Mesendoderm (in vitro differentiated cells): ENCODE data around the gene SLC25A42.

ENCODE experiments used
- DNase-seq: peaks from one replicate; pipeline ENCODE4 v3.0.0; 2013
- H2AK5ac ChIP-seq: 2 replicates; pipeline ENCODE4 v1.6.1; 2013; ENCODE audit warnings: low read length, inconsistent platforms
- H2BK120ac ChIP-seq: 2 replicates; pipeline ENCODE4 v1.6.1; 2013; ENCODE audit warnings: low read depth, mild to moderate bottlenecking, low read length, moderate library complexity, mixed read lengths
- H2BK15ac ChIP-seq: replicated peaks from 2 replicates; pipeline ENCODE4 v1.6.1; 2013; ENCODE audit warnings: low read depth, mild to moderate bottlenecking, moderate library complexity
- H2BK5ac ChIP-seq: 2 replicates; pipeline ENCODE4 v1.6.1; 2013; ENCODE audit warnings: low read length, inconsistent platforms
- H3K18ac ChIP-seq: 2 replicates; pipeline ENCODE4 v1.6.1; 2013; ENCODE audit warnings: mild to moderate bottlenecking, low read length, mixed read lengths
- H3K23ac ChIP-seq: one replicate; pipeline ENCODE4 v1.6.1; 2013; ENCODE audit warnings: low read length
- H3K27ac ChIP-seq: 2 replicates; pipeline ENCODE4 v1.5.1; 2013; ENCODE audit warnings: low read depth, mild to moderate bottlenecking, inconsistent platforms, low read length, moderate library complexity
- H3K27me3 ChIP-seq: 2 replicates; pipeline ENCODE4 v1.6.1; 2013; ENCODE audit warnings: low read length, control low read depth, mild to moderate bottlenecking, inconsistent platforms; ENCODE audit not compliant: insufficient read depth, poor library complexity
- H3K36me3 ChIP-seq: 2 replicates; pipeline ENCODE4 v1.6.1; 2013; ENCODE audit warnings: low read length, inconsistent platforms; ENCODE audit not compliant: control insufficient read depth, insufficient read depth
- H3K4ac ChIP-seq: one replicate; pipeline ENCODE4 v1.6.1; 2013; ENCODE audit warnings: low read depth, mild to moderate bottlenecking, low read length, moderate library complexity
- H3K4me1 ChIP-seq: 2 replicates; pipeline ENCODE4 v1.6.1; 2013; ENCODE audit warnings: low read depth, low read length, inconsistent platforms; ENCODE audit not compliant: control insufficient read depth
- H3K4me2 ChIP-seq: 2 replicates; pipeline ENCODE4 v1.6.1; 2013; ENCODE audit warnings: low read length
- H3K4me3 ChIP-seq: 2 replicates; pipeline ENCODE4 v1.5.1; 2013; ENCODE audit warnings: mild to moderate bottlenecking, low read length
- H3K56ac ChIP-seq: one replicate; pipeline ENCODE4 v1.6.1; 2013; ENCODE audit warnings: low read length
- H3K79me1 ChIP-seq: 2 replicates; pipeline ENCODE4 v1.6.1; 2013; ENCODE audit warnings: low read length, inconsistent platforms
- H3K79me2 ChIP-seq: 2 replicates; pipeline ENCODE4 v1.6.1; 2013; ENCODE audit warnings: mild to moderate bottlenecking, low read length; ENCODE audit not compliant: control insufficient read depth, insufficient read depth
- H3K9ac ChIP-seq: 2 replicates; pipeline ENCODE4 v1.6.1; 2013; ENCODE audit warnings: low read length, inconsistent platforms
- H4K5ac ChIP-seq: one replicate; pipeline ENCODE4 v1.6.1; 2013; ENCODE audit warnings: low read length
- H4K8ac ChIP-seq: one replicate; pipeline ENCODE4 v1.6.1; 2013; ENCODE audit warnings: low read depth, mild to moderate bottlenecking, control low read depth, low read length, moderate library complexity
- WGBS: extraction: QIAGEN DNeasy Blood & Tissue Kit; methylation state at CpG from one replicate; pipeline ENCODE4 v1.1.7; 2013; ENCODE audit warnings: low lambda C conversion rate, missing lambda C conversion rate; ENCODE audit not compliant: insufficient coverage; ENCODE audit errors: extremely low coverage; 5-methylcytosine and 5-hydroxymethylcytosine counted together

SLC25A42 gene

DNA sequence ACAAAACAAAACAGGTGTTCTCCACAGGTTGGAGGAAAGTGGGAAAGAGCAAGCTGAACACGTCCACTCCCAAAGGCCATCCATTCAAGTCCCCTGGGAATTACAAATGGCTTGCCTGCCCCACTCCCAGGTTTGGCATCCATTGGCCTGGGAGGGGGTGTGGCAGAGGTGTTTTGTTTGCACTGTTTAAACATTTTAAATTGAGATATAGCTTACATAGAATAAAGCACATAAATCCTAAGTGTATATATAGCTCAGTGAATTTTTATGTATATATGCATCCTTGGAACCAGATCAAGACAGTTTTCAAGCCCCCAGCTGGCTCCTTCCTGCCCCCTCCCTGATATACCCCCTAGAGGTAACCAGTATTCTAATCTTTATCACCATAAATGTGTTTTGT lies 12.7 kb downstream of the SLC25A42 start:
- H3K4me1 ChIP-seq = no peaks in the 10 kb centered on the region
- H3K27ac ChIP-seq = no peak overlapping the region
- H3K79me1 ChIP-seq = no peaks in the 10 kb centered on the region
- H3K18ac ChIP-seq = no peak overlapping the region
- WGBS = no CpG with 5 or more reads among the region's 1 CpG
- H2AK5ac ChIP-seq = no peak overlapping the region
- H3K36me3 ChIP-seq = no peaks in the 10 kb centered on the region
- no peaks in the 10 kb centered on the region for H3K27me3 ChIP-seq
- H3K4me3 ChIP-seq = no peak overlapping the region
- H4K8ac ChIP-seq = no peak overlapping the region
- H3K9ac ChIP-seq = no peak overlapping the region
- H3K56ac ChIP-seq = no peak overlapping the region
- no peaks in the 10 kb centered on the region for H3K79me2 ChIP-seq
- no peak overlapping the region for H2BK5ac ChIP-seq
- H3K4ac ChIP-seq = no peak overlapping the region
- H3K4me2 ChIP-seq = no peak overlapping the region
- no peak for DNase-seq
- H2BK15ac ChIP-seq = no peak overlapping the region
- H2BK120ac ChIP-seq = no peak overlapping the region
- no peak overlapping the region for H3K23ac ChIP-seq
- no peak overlapping the region for H4K5ac ChIP-seq

DNA sequence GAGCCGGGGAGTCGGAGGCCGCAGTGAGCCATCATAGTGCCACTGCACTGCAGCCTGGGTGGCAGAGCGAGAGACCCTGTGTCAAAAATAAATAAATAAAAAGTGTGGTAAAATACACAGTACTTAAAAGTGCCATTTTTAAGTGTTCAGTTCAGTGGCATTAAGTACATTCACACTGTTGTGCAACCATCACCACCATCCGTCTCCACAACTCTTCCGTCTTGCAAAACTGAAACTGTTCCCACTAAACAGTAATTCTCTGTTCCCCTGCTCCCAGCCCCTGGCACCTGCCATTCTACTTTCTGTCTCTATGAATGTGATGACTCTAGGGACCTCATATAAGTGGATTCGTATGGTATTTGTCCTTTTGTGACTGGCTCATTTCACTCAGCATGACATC lies 13.3 kb downstream of the SLC25A42 start:
- Histone ChIP-seq H2BK120ac (no peak overlapping the region), H2BK5ac (no peak overlapping the region), H3K27ac (no peak overlapping the region), H3K79me2 (no peaks in the 10 kb centered on the region), H3K4me3 (no peak overlapping the region), H3K27me3 (no peaks in the 10 kb centered on the region), H3K9ac (no peak overlapping the region), H2AK5ac (no peak overlapping the region), H3K79me1 (no peaks in the 10 kb centered on the region), H3K23ac (no peak overlapping the region), H3K4me1 (no peaks in the 10 kb centered on the region), H3K36me3 (no peaks in the 10 kb centered on the region), H4K5ac (no peak overlapping the region), H2BK15ac (no peak overlapping the region), H3K56ac (no peak overlapping the region), H3K4ac (no peak overlapping the region), H3K4me2 (no peak overlapping the region), H4K8ac (no peak overlapping the region), H3K18ac (no peak overlapping the region)
- WGBS = no CpG with 5 or more reads among the region's 7 CpGs
- no peak for DNase-seq

DNA sequence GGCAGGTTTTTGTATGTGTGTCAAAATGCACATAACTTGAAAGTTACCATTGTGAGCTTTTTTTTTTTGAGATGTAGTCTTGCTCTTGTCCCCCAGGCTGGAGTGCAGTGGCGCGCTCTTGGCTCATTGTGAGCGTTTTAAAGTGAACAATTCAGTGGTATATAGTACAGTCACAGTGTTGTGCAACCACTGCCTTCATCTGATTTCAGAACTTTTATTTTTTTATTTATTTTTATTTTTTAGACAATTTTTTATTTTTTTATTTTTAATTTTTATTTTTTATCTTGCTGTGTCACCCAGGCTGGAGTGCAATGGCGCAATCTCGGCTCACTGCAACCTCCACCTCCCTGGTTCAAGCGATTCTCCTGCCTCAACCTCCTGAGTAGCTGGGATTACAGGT lies 15.0 kb downstream of the SLC25A42 start:
- no peak overlapping the region for H3K56ac ChIP-seq
- H3K23ac ChIP-seq = no peak overlapping the region
- DNase-seq = no peak
- no peaks in the 10 kb centered on the region for H3K4me1 ChIP-seq
- H3K79me1 ChIP-seq = no peaks in the 10 kb centered on the region
- H3K27me3 ChIP-seq = no peaks in the 10 kb centered on the region
- no peak overlapping the region for H2BK15ac ChIP-seq
- H3K4me2 ChIP-seq = no peak overlapping the region
- H2AK5ac ChIP-seq = no peak overlapping the region
- H4K8ac ChIP-seq = no peak overlapping the region
- H2BK5ac ChIP-seq = no peak overlapping the region
- H3K79me2 ChIP-seq = no peaks in the 10 kb centered on the region
- H3K4me3 ChIP-seq = no peak overlapping the region
- no peak overlapping the region for H3K4ac ChIP-seq
- WGBS = no CpG with 5 or more reads among the region's 6 CpGs
- H3K9ac ChIP-seq = no peak overlapping the region
- H3K36me3 ChIP-seq = no peaks in the 10 kb centered on the region
- no peak overlapping the region for H3K27ac ChIP-seq
- no peak overlapping the region for H2BK120ac ChIP-seq
- no peak overlapping the region for H4K5ac ChIP-seq
- H3K18ac ChIP-seq = no peak overlapping the region

DNA sequence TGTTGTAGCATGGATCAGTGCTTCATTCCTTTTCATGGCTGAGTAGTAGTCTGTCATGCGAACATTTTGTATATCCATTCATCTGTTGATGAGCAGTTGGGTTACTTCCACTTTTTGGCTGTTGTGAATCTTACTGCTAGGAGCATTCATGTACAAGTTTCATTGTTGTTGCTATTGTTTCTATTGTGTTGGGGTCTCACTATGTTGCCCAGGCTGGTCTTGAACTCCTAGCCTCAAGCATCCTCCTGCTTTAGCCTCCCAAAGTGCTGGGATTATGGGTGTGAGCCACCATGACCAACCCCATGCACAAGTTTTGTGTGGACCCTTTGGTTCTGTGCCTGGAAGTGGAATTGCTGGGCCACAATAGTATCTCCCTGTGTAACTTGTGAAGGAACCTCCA lies 15.8 kb downstream of the SLC25A42 start:
- no peak for DNase-seq
- H3K23ac ChIP-seq = no peak overlapping the region
- H3K27me3 ChIP-seq = no peaks in the 10 kb centered on the region
- H3K4me2 ChIP-seq = no peak overlapping the region
- no peaks in the 10 kb centered on the region for H3K79me2 ChIP-seq
- no peak overlapping the region for H4K5ac ChIP-seq
- H2BK15ac ChIP-seq = no peak overlapping the region
- no peak overlapping the region for H3K9ac ChIP-seq
- H4K8ac ChIP-seq = no peak overlapping the region
- no peak overlapping the region for H2BK5ac ChIP-seq
- no CpG with 5 or more reads among the region's 1 CpG for WGBS
- no peaks in the 10 kb centered on the region for H3K36me3 ChIP-seq
- no peak overlapping the region for H3K4me3 ChIP-seq
- no peak overlapping the region for H3K18ac ChIP-seq
- H3K79me1 ChIP-seq = no peaks in the 10 kb centered on the region
- H3K4me1 ChIP-seq = no peaks in the 10 kb centered on the region
- H2BK120ac ChIP-seq = no peak overlapping the region
- H2AK5ac ChIP-seq = no peak overlapping the region
- no peak overlapping the region for H3K4ac ChIP-seq
- H3K56ac ChIP-seq = no peak overlapping the region
- no peak overlapping the region for H3K27ac ChIP-seq

DNA sequence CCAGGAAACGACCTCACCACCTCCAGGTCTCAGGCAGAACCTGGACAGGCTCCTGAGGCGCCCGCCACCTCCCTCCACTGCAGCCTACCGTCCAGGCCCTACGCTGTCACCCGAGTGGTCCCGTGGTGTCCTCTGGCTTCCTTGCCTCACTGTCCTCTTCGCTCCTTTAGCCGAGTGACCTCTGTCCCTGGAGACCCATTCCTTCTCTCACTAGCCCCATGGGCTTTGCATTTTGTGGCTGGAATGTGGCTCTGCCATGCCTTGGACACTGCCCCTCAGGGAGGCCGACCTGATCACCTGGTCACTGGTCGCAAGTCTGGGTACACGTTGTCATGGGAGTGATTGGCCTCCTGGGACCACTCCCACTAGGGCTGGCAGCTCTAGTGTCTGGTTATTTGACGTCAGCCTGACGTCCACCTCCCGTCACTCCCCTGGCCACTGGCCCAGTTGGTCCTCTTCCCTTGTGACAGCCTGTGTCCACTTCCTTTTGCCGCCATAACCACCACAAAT lies 17.9 kb downstream of the SLC25A42 start:
- Histone ChIP-seq H2BK5ac (no peak overlapping the region), H3K4ac (no peak overlapping the region), H3K36me3 (no peaks in the 10 kb centered on the region), H3K4me1 (no peaks in the 10 kb centered on the region), H3K4me3 (no peak overlapping the region), H3K9ac (no peak overlapping the region), H3K18ac (no peak overlapping the region), H3K56ac (no peak overlapping the region), H3K79me2 (no peaks in the 10 kb centered on the region), H3K79me1 (no peaks in the 10 kb centered on the region), H3K27ac (no peak overlapping the region), H2BK15ac (no peak overlapping the region), H4K8ac (no peak overlapping the region), H2BK120ac (no peak overlapping the region), H3K27me3 (no peaks in the 10 kb centered on the region), H3K4me2 (no peak overlapping the region), H3K23ac (no peak overlapping the region), H2AK5ac (no peak overlapping the region), H4K5ac (no peak overlapping the region)
- DNase-seq = no peak
- WGBS = no CpG with 5 or more reads among the region's 16 CpGs

DNA sequence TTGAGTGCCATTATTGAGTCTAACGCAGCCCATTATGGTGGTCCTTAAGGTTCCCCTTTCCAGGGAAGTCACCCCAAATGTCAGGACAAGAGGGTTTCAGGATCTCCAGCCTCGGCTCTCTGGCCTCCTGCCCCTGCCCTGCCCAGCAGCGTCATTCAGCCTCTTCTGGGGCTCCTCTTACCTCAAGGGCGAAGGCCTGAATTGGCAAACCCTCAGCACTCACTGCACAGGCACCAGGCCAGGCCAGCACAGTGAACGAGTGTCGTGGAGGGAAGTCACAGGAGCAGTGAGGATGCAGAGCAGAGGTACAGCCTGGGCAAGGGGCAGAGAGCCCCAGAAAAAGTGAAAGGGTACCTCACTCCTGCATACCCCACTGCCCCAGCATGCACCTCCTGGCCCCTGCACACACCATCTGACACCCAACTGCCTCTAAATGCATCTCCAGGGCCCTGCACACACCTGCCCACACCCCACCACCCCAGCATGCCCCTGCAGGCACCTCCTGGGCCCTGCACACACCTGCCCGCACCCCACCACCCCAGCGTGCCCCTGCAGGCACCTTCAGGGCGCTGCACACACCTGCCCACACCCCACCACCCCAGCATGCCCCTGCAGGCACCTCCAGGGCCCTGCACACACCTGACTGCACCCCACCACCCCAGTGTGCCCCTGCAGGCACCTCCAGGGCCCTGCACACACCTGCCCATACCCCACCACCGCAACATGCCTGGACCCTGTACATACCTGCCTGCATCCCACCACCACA lies 19.8 kb downstream of the SLC25A42 start:
- H3K56ac ChIP-seq = no peak overlapping the region
- no peaks in the 10 kb centered on the region for H3K36me3 ChIP-seq
- H3K9ac ChIP-seq = no peak overlapping the region
- no peak overlapping the region for H4K8ac ChIP-seq
- H2AK5ac ChIP-seq = no peak overlapping the region
- H3K79me1 ChIP-seq = no peaks in the 10 kb centered on the region
- H3K18ac ChIP-seq = no peak overlapping the region
- H3K4me3 ChIP-seq = no peak overlapping the region
- no peak overlapping the region for H3K23ac ChIP-seq
- H2BK120ac ChIP-seq = no peak overlapping the region
- H4K5ac ChIP-seq = no peak overlapping the region
- H2BK5ac ChIP-seq = no peak overlapping the region
- H3K4me2 ChIP-seq = no peak overlapping the region
- no peak for DNase-seq
- no peak overlapping the region for H3K4ac ChIP-seq
- no peaks in the 10 kb centered on the region for H3K79me2 ChIP-seq
- no CpG with 5 or more reads among the region's 10 CpGs for WGBS
- H3K27me3 ChIP-seq = no peaks in the 10 kb centered on the region
- no peak overlapping the region for H2BK15ac ChIP-seq
- no peak overlapping the region for H3K27ac ChIP-seq
- no peaks in the 10 kb centered on the region for H3K4me1 ChIP-seq
